Measurements from ENCODE around the gene LACTB. TPM values are rescaled to one million over a fixed set of nuclear protein-coding genes. Genes with fewer than 3 reads are reported as not detected.
A peak's percentile ranks its signal among the peaks of the same experiment; 100 is the strongest.

LACTB gene
- total RNA-seq, 4 donors from 2014 or later, result 9.7 to 22.6 (median 12.1) TPM

DNA sequence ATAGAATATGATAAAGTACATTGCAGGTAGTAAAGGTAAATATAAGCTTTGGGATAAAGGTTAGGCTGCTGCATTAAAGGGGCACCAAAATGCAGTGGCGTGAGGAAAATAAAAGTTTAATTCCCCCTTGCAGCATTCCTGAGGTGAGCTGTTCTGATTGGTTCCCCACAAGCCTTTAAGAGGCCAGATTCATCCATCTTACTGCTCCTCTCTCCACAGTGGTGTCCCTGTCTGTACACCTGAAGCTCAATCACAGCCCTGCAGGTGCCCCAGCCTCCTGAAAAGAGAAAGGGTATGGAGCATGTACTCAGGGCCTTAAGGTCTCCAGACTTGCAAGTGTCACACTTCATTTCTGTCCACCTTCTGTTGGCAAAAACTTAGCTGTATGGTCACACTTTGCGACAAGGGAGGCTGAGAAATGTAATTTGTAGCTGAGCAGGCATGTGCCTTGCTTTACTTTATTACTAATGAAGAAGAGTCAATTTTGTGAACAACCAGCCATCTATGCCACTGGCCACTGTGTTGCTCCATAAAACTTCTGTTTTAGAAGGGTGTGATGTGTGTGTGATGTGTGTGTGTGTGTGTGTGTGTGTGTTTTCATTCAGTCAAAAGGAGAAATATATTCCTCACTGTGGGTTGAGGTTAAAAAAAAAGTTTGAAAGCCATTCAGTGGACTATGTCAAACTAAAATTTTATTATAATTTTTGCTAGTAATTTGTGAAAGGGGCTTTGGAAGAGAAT lies 12.8 kb downstream of the LACTB start:
- WGBS, 2 donors, result 95 to 100% methylated on average over 2 of the region's 2 CpGs
- H3K4me1 ChIP-seq, result peaks cover 0 to 21% (median 9%) of the 10 kb centered on the region in 3 donors
- DNase-seq, result no peak
- H3K4me3 ChIP-seq, result no peak overlapping the region
- no peaks in the 10 kb centered on the region for H3K27me3 ChIP-seq
- TF ChIP-seq POLR2A (IDR thresholded peaks at IDR 0.05), result no peak
- TF ChIP-seq, protein P1, sequence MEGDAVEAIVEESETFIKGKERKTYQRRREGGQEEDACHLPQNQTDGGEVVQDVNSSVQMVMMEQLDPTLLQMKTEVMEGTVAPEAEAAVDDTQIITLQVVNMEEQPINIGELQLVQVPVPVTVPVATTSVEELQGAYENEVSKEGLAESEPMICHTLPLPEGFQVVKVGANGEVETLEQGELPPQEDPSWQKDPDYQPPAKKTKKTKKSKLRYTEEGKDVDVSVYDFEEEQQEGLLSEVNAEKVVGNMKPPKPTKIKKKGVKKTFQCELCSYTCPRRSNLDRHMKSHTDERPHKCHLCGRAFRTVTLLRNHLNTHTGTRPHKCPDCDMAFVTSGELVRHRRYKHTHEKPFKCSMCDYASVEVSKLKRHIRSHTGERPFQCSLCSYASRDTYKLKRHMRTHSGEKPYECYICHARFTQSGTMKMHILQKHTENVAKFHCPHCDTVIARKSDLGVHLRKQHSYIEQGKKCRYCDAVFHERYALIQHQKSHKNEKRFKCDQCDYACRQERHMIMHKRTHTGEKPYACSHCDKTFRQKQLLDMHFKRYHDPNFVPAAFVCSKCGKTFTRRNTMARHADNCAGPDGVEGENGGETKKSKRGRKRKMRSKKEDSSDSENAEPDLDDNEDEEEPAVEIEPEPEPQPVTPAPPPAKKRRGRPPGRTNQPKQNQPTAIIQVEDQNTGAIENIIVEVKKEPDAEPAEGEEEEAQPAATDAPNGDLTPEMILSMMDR (IDR thresholded peaks at IDR 0.05), result no peak
- H3K27ac ChIP-seq, result peak overlapping the region in 2 of 4 donors; percentile 34 to 43
- intact Hi-C loops (cut with DNase I), result no loop called here
- no peaks in the 10 kb centered on the region for H3K9me3 ChIP-seq
- peaks cover 0 to 24% (median 0%) of the 10 kb centered on the region in 3 donors for H3K36me3 ChIP-seq

DNA sequence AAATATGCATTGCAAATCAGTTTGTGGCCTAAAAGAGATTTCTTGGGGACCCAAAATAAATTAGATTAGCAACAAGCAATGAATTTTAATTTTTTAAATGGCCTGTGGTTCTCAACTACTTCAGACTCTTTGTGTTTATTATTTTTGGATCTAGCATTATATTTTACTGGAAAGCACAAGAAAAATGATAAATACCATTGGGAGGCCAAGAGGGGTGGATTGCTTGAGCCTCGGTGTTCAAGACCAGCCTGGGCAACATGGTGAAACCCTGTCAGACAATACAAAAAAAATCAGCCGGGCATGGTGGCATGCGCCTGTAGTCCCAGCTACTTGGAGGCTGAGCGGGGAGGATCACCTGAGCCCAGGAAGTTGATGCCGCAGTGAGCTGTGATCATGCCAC lies 13.6 kb downstream of the LACTB start:
- Histone ChIP-seq H3K9me3 (no peaks in the 10 kb centered on the region), H3K4me1 (peaks cover 0 to 21% (median 9%) of the 10 kb centered on the region in 3 donors), H3K27ac (peak overlapping the region; percentile 1 to 49 (median 30)), H3K4me3 (no peak overlapping the region), H3K27me3 (no peaks in the 10 kb centered on the region), H3K36me3 (peaks cover 0 to 16% (median 0%) of the 10 kb centered on the region in 3 donors)
- TF ChIP-seq POLR2A (IDR thresholded peaks at IDR 0.05), result no peak
- TF ChIP-seq, protein P1 (IDR thresholded peaks at IDR 0.05), result no peak
- 92 to 94% methylated on average over 5 of the region's 5 CpGs for WGBS, 2 donors
- intact Hi-C loops (cut with DNase I), result no loop called here
- no peak for DNase-seq

DNA sequence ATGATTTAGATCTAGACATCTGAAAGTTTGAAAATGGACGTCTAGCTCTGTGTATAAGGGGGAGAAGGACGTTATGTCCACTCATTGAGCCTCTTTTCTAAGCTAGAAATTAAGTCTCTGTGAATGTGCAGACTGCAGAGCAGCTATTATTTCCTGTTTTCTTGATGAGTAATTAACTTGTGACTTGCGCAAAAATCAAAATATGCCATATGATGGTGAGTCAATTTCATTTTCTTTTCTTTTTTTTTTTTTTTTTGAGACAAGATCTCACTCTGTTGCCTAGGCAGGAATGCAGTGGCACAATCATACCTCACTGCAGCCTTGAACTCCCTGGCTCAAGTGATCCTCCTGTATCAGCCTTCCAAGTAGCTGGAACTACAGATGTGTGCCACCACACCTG lies 14.1 kb downstream of the LACTB start:
- TF ChIP-seq POLR2A (IDR thresholded peaks at IDR 0.05), result no peak
- TF ChIP-seq, protein P1 (IDR thresholded peaks at IDR 0.05), result no peak
- H3K36me3 ChIP-seq, result peaks cover 0 to 10% (median 0%) of the 10 kb centered on the region in 3 donors
- no peak for DNase-seq
- 30 to 36% methylated on average over 3 of the region's 3 CpGs for WGBS, 2 donors
- H3K27me3 ChIP-seq, result no peaks in the 10 kb centered on the region
- intact Hi-C loops (cut with DNase I), result no loop called here
- no peak overlapping the region for H3K4me3 ChIP-seq
- peaks cover 0 to 21% (median 9%) of the 10 kb centered on the region in 3 donors for H3K4me1 ChIP-seq
- H3K9me3 ChIP-seq, result no peaks in the 10 kb centered on the region
- peak overlapping the region; percentile 1 to 49 (median 30) for H3K27ac ChIP-seq

DNA sequence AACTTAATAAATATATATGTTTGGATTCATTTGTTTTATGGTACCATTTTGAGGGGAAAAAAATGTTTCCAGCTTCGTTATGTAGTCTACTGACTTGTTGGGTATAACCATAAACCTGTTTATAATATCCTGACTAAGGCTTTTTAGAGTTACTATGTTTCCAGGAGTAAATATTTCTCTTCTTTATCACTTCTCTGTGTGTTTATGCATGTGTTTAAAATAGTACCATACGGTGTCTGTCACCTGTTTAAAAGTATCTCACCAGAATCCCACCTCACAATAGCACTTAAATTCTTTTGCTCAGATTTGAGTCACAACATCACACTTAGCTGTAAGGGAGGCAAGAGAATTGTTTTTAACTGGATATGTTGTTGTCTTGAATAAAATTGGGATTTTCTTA lies 15.1 kb downstream of the LACTB start:
- H3K27me3 ChIP-seq, result no peaks in the 10 kb centered on the region
- no peaks in the 10 kb centered on the region for H3K9me3 ChIP-seq
- peaks cover 0 to 21% (median 9%) of the 10 kb centered on the region in 3 donors for H3K4me1 ChIP-seq
- H3K4me3 ChIP-seq, result no peak overlapping the region
- 88 to 98% methylated on average over 2 of the region's 2 CpGs for WGBS, 2 donors
- peaks cover 0 to 7% (median 0%) of the 10 kb centered on the region in 3 donors for H3K36me3 ChIP-seq
- no peak for DNase-seq
- no peak for TF ChIP-seq POLR2A (IDR thresholded peaks at IDR 0.05)
- TF ChIP-seq, protein P1 (IDR thresholded peaks at IDR 0.05), result no peak
- peak overlapping the region in 1 of 4 donors; percentile 38 for H3K27ac ChIP-seq
- intact Hi-C loops (cut with DNase I), result no loop called here

DNA sequence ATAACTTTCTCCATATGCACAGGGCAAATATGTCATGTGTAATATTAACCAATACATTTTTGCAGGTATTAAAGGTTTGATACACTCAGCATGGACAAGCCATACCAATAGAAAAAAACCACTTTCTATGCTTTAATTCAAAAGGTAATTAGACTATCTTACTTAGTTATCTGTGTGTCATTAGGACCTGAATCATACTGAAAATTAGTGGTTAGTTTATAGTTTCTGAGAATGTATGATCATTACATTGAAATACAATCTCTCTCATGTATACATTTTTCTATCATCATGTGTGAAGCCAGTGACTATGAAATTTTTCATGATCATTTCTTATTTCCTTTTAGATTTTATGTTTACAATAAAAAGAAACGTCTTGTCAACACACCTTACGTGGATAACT lies 19.3 kb downstream of the LACTB start:
- Histone ChIP-seq H3K27ac (no peak overlapping the region), H3K9me3 (no peaks in the 10 kb centered on the region), H3K4me3 (no peak overlapping the region), H3K27me3 (no peaks in the 10 kb centered on the region), H3K36me3 (peaks cover 0 to 18% (median 0%) of the 10 kb centered on the region in 3 donors), H3K4me1 (peaks cover 0 to 3% (median 0%) of the 10 kb centered on the region in 3 donors)
- intact Hi-C loops (cut with DNase I), result no loop called here
- no peak for DNase-seq
- 94 to 97% methylated on average over 2 of the region's 2 CpGs for WGBS, 2 donors
- no peak for TF ChIP-seq POLR2A (IDR thresholded peaks at IDR 0.05)
- TF ChIP-seq, protein P1 (IDR thresholded peaks at IDR 0.05), result no peak

Data from esophagus squamous epithelium (tissue), 5 donors.